Stimulated activated CD8-positive, alpha-beta memory T cell treated with anti-CD3 and anti-CD28 coated beads, Interleukin-7, amount 100 ng/mL, for 24 hours (primary cell): ENCODE results near the gene FAM216B.
"Not testable (repeated sequence)": the region's sequence is repeated elsewhere in the genome, so short reads cannot be mapped to it uniquely, and the experiment has no call there.

ENCODE experiments used
- DNase-seq: peaks from one replicate; pipeline ENCODE4 v3.0.0-alpha.2; 2020; ENCODE audit warnings: low read depth

FAM216B gene

GRCh38 chr13:42786715-42787114, 5.3 kb downstream of the FAM216B start:
- DNase-seq: no peak

GRCh38 chr13:42788601-42789000, 7.2 kb downstream of the FAM216B start:
- no peak for DNase-seq

- no peak for DNase-seq
These were observed 10.8 kb downstream of the FAM216B start for GRCh38 chr13:42792154-42792553.

- no peak for DNase-seq
These were observed 13.3 kb downstream of the FAM216B start for GRCh38 chr13:42794577-42795275.

- DNase-seq: no peak
These were observed 14.3 kb downstream of the FAM216B start for GRCh38 chr13:42795666-42796065.

GRCh38 chr13:42796747-42797356, 15.5 kb downstream of the FAM216B start:
- DNase-seq: no peak

- no peak for DNase-seq
These were observed 16.7 kb downstream of the FAM216B start for GRCh38 chr13:42798118-42798517.

- no peak for DNase-seq
These were observed 18.8 kb downstream of the FAM216B start for GRCh38 chr13:42800109-42800643.

GRCh38 chr13:42803563-42804204, 22.3 kb downstream of the FAM216B start:
- no peak for DNase-seq

- no peak for DNase-seq
These were observed 23.0 kb downstream of the FAM216B start for GRCh38 chr13:42804244-42804874.

GRCh38 chr13:42807241-42807640, 25.9 kb downstream of the FAM216B start:
- no peak for DNase-seq

GRCh38 chr13:42807866-42808265, 26.5 kb downstream of the FAM216B start:
- no peak for DNase-seq

- no peak for DNase-seq
These were observed 27.1 kb downstream of the FAM216B start for GRCh38 chr13:42808341-42808940.

- DNase-seq: no peak
These were observed 30.9 kb downstream of the FAM216B start for GRCh38 chr13:42812316-42812715.

- DNase-seq: no peak
These were observed 33.5 kb downstream of the FAM216B start for GRCh38 chr13:42814868-42815267.

- DNase-seq: no peak
These were observed 34.3 kb downstream of the FAM216B start for GRCh38 chr13:42815681-42816080.

- DNase-seq: no peak
These were observed 35.2 kb downstream of the FAM216B start for GRCh38 chr13:42816538-42816937.

GRCh38 chr13:42819687-42820086, 38.3 kb downstream of the FAM216B start:
- not testable (repeated sequence) for DNase-seq

GRCh38 chr13:42820451-42820850, 39.1 kb downstream of the FAM216B start:
- no peak for DNase-seq

GRCh38 chr13:42821437-42821836, 40.1 kb downstream of the FAM216B start:
- no peak for DNase-seq

GRCh38 chr13:42832341-42833096, 51.1 kb downstream of the FAM216B start:
- DNase-seq: no peak
